GM23338 (cell line): ENCODE measurements around the gene TYMS.

ENCODE experiments used
- CREB1 ChIP-seq: fragments of 250-450 bp; sonication (Bioruptor Pico); IDR thresholded peaks from 2 replicates; pipeline ENCODE4 v1.5.0; 2020; ENCODE audit warnings: low read depth, mild to moderate bottlenecking, moderate library complexity
- EZH2 ChIP-seq: fragments of 200-600 bp; sonication (generic); IDR thresholded peaks from one replicate; pipeline ENCODE4 v1.8.0; 2017; ENCODE audit warnings: antibody characterized with exemption, mild to moderate bottlenecking, low read depth; ENCODE audit not compliant: unreplicated experiment
- JUNB ChIP-seq: IDR thresholded peaks from one replicate; pipeline ENCODE4 v1.6.1; 2016; ENCODE audit warnings: antibody characterized with exemption; ENCODE audit not compliant: unreplicated experiment
- TF ChIP-seq, protein P1 (sequence below), 2 experiments: fragments of 200-600 bp in 1 of 2; sonication (generic) in 1 of 2; conservative IDR thresholded peaks; 2 replicates each; pipeline versions ENCODE4 v1.5.1 to v1.6.1; 2016 to 2017; ENCODE audit warnings: antibody characterized with exemption in 2 of 2, low read depth in 2 of 2, mild to moderate bottlenecking in 2 of 2, moderate library complexity in 1 of 2

GRCh38 chr18:658001-658946, 821 bp downstream of the TYMS start:
- TF ChIP-seq, protein P1, sequence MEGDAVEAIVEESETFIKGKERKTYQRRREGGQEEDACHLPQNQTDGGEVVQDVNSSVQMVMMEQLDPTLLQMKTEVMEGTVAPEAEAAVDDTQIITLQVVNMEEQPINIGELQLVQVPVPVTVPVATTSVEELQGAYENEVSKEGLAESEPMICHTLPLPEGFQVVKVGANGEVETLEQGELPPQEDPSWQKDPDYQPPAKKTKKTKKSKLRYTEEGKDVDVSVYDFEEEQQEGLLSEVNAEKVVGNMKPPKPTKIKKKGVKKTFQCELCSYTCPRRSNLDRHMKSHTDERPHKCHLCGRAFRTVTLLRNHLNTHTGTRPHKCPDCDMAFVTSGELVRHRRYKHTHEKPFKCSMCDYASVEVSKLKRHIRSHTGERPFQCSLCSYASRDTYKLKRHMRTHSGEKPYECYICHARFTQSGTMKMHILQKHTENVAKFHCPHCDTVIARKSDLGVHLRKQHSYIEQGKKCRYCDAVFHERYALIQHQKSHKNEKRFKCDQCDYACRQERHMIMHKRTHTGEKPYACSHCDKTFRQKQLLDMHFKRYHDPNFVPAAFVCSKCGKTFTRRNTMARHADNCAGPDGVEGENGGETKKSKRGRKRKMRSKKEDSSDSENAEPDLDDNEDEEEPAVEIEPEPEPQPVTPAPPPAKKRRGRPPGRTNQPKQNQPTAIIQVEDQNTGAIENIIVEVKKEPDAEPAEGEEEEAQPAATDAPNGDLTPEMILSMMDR (conservative IDR thresholded peaks at IDR 0.05; ENCODE audit: low read depth in 2 of 2) = no peak
- no peak for TF ChIP-seq EZH2
- TF ChIP-seq JUNB = no peak
- peak; percentile 86 for TF ChIP-seq CREB1 (CRISPR knock-in tag)
